Thoracic aorta (tissue), 2 donors: ENCODE measurements around the gene CCDC181. TPM values are rescaled to one million over a fixed set of nuclear protein-coding genes. Genes with fewer than 3 reads are reported as not detected.

Experiments used
- ATAC-seq: fragments of 150-250 bp; one replicate; pipeline ENCODE4 v1.8.0; 2017; ENCODE audit warnings: low read depth; ENCODE audit not compliant: insufficient number of reproducible peaks, low FRiP score
- DNase-seq: peaks from one replicate; pipeline ENCODE4 v3.0.0-alpha.2; 2020; ENCODE audit warnings: low spot score
- H3K27ac ChIP-seq, 2 donors: fragments of 200-600 bp; sonication (generic); 1 replicate in 1 of 2; 2 replicates in 1 of 2; pipeline ENCODE4 v1.5.1; 2016; ENCODE audit warnings: mild to moderate bottlenecking in 2 of 2, moderate library complexity in 2 of 2
- H3K27me3 ChIP-seq: fragments of 200-600 bp; sonication (generic); replicated peaks from 2 replicates; pipeline ENCODE4 v1.6.0; 2016; ENCODE audit warnings: mild to moderate bottlenecking; ENCODE audit not compliant: insufficient read depth
- H3K36me3 ChIP-seq: fragments of 200-600 bp; sonication (generic); one replicate; pipeline ENCODE4 v1.5.1; 2016
- H3K4me1 ChIP-seq, 2 donors: fragments of 200-600 bp; sonication (generic); 1 replicate in 1 of 2; 2 replicates in 1 of 2; pipeline versions ENCODE4 v1.5.1 to v1.6.0; 2016; ENCODE audit warnings: low read depth in 2 of 2, mild to moderate bottlenecking in 1 of 2; ENCODE audit not compliant: control insufficient read depth in 1 of 2
- H3K4me3 ChIP-seq: fragments of 200-600 bp; sonication (generic); 2 replicates; pipeline ENCODE4 v1.5.1; 2016; ENCODE audit warnings: mild to moderate bottlenecking
- H3K9me3 ChIP-seq: fragments of 200-600 bp; sonication (generic); 2 replicates; pipeline ENCODE4 v1.5.1; 2016
- total RNA-seq, 2 donors: library from RNA; depleted of rRNA; stranded (reverse); fragments of >200 nt; gene quantifications; one replicate each; pipeline versions ENCODE4 v1.1.0 to v1.2.3, GENCODE V29; 2016
- TF ChIP-seq, protein P1 (sequence below): fragments of 200-600 bp; sonication (generic); IDR thresholded peaks from one replicate; pipeline ENCODE4 v1.5.1; 2019; ENCODE audit warnings: antibody characterized with exemption

Gene CCDC181
- total RNA-seq, 2 donors from 2014 or later, result 0.54 to 2.9 TPM

DNA sequence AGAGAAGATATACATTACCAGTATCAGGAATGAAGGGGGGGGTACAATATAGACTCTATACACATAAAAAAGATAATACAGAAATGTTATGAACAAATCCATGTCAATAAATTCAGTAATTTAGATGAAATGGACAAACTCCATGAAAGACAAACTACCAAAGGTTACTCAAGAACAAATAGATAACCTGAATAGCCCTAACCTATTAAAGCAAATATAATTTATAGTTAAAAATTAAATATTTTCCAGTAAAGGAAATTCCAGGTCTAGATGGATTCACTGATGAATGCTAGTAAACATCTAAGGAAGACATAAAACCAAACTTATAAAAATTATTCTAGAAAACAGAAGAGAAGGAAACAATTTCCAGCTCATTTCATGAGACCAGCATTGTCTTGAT, 46.1 kb downstream of the CCDC181 start:
- ATAC-seq (no peak), DNase-seq (no peak)
- Histone ChIP-seq H3K4me1 (no peaks in the 10 kb centered on the region), H3K4me3 (no peak overlapping the region), H3K27ac (no peak overlapping the region), H3K36me3 (peaks cover 46% of the 10 kb centered on the region), H3K9me3 (no peaks in the 10 kb centered on the region), H3K27me3 (no peaks in the 10 kb centered on the region)
- TF ChIP-seq, protein P1, sequence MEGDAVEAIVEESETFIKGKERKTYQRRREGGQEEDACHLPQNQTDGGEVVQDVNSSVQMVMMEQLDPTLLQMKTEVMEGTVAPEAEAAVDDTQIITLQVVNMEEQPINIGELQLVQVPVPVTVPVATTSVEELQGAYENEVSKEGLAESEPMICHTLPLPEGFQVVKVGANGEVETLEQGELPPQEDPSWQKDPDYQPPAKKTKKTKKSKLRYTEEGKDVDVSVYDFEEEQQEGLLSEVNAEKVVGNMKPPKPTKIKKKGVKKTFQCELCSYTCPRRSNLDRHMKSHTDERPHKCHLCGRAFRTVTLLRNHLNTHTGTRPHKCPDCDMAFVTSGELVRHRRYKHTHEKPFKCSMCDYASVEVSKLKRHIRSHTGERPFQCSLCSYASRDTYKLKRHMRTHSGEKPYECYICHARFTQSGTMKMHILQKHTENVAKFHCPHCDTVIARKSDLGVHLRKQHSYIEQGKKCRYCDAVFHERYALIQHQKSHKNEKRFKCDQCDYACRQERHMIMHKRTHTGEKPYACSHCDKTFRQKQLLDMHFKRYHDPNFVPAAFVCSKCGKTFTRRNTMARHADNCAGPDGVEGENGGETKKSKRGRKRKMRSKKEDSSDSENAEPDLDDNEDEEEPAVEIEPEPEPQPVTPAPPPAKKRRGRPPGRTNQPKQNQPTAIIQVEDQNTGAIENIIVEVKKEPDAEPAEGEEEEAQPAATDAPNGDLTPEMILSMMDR, result no peak

- H3K4me3 ChIP-seq, result no peak overlapping the region
- TF ChIP-seq, protein P1, result no peak
- peaks cover 14% of the 10 kb centered on the region for H3K36me3 ChIP-seq
- H3K4me1 ChIP-seq, result peaks cover 18 to 28% of the 10 kb centered on the region in 2 donors
- no peaks in the 10 kb centered on the region for H3K9me3 ChIP-seq
- ATAC-seq (no peak), DNase-seq (no peak)
- no peak overlapping the region for H3K27ac ChIP-seq
- H3K27me3 ChIP-seq, result no peaks in the 10 kb centered on the region
These were observed 55.9 kb downstream of the CCDC181 start for GRCh38 chr1:169371404-169371803.

- peak overlapping the region; percentile 72 to 85 for H3K27ac ChIP-seq
- no peaks in the 10 kb centered on the region for H3K27me3 ChIP-seq
- TF ChIP-seq, protein P1, result no peak
- H3K36me3 ChIP-seq, result peaks cover 11% of the 10 kb centered on the region
- peak overlapping the region; percentile 84 for H3K4me3 ChIP-seq
- no peaks in the 10 kb centered on the region for H3K9me3 ChIP-seq
- no peak for DNase-seq
- no peak for ATAC-seq
- peaks cover 21 to 28% of the 10 kb centered on the region in 2 donors for H3K4me1 ChIP-seq
These were observed 58.9 kb downstream of the CCDC181 start for GRCh38 chr1:169368406-169368769.

DNA sequence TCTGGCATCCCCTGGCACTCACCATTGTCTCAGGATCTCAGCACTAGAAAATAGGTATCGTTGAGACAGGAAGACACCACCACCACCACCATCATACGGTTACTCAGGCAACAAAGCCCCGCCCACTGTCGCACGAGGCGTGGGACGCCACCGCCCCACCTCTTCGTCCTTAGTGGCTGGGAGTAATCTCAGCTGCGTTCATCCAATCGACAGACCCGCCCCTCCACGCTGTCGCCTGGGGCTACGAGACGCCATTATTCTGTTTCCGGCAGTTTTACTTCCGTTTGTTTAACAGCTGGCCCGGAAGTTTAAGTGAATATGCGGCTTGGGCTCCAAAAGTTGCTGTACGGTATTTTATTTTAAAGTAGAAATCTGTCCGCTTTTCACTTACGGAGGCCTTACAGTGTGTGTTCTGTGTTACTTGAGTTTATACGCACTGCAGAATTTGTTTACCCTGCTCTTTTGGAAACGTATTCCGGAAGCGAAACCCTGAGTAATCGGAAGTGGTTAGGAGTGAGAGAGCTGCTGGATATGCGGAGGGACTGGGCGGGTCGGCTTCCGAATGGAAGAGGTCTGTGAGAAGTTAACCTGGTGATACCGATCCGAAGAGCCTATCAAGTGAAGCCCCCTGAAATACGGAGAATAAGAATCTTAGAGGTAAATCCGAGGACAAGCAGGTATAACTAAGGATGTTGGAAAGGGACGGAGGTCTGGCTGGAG, 59.4 kb downstream of the CCDC181 start, which contains the start of the genes BLZF1 and NME7:
BLZF1 (plus strand) TSS at position 510 of the 720 bp plus-strand sequence. CDS start 1,328 bp downstream, outside the sequence.
NME7 (minus strand) TSS at position 112 of the 720 bp plus-strand sequence; CDS start at position 25, 87 bp downstream.
- DNase-seq, result peak; percentile 90
- peaks cover 11% of the 10 kb centered on the region for H3K36me3 ChIP-seq
- peak within 1 kb of the TSS; percentile 72 to 85 for H3K27ac ChIP-seq
- H3K4me3 ChIP-seq, result peak within 1 kb of the TSS; percentile 84
- peaks cover 21 to 28% of the 10 kb centered on the region in 2 donors for H3K4me1 ChIP-seq
- H3K27me3 ChIP-seq, result no peaks in the 10 kb centered on the region
- H3K9me3 ChIP-seq, result no peaks in the 10 kb centered on the region
- peak; percentile 97 for ATAC-seq
- TF ChIP-seq, protein P1, result no peak

GRCh38 chr1:169367096-169367685, 60.1 kb downstream of the CCDC181 start:
- Histone ChIP-seq H3K4me3 (peak overlapping the region; percentile 84), H3K9me3 (no peaks in the 10 kb centered on the region), H3K36me3 (peaks cover 8% of the 10 kb centered on the region), H3K27ac (peak overlapping the region; percentile 65 to 72), H3K27me3 (no peaks in the 10 kb centered on the region), H3K4me1 (peaks cover 21 to 28% of the 10 kb centered on the region in 2 donors)
- no peak for DNase-seq
- TF ChIP-seq, protein P1, result no peak
- no peak for ATAC-seq
